AG10803 (cell line): ENCODE data around the gene C10orf90.
A peak's percentile ranks its signal among the peaks of the same experiment; 100 is the strongest.

Experiments
- DNase-seq: peaks from one replicate; pipeline ENCODE4 v3.0.0; 2010; ENCODE audit warnings: low read depth
- H3K4me3 ChIP-seq: 2 replicates; pipeline ENCODE4 v1.5.1; 2011; ENCODE audit warnings: mild to moderate bottlenecking, low read length, control low read depth
- TF ChIP-seq, protein P1 (sequence below): conservative IDR thresholded peaks from 2 replicates; pipeline ENCODE4 v1.5.1; 2011; ENCODE audit warnings: mild to moderate bottlenecking, low read length, control low read depth, inconsistent platforms

C10orf90 gene

GRCh38 chr10:126408953-126409641 is 261.4 kb downstream of the C10orf90 start:
- H3K4me3 ChIP-seq, result no peak overlapping the region
- DNase-seq, result no peak
- TF ChIP-seq, protein P1, sequence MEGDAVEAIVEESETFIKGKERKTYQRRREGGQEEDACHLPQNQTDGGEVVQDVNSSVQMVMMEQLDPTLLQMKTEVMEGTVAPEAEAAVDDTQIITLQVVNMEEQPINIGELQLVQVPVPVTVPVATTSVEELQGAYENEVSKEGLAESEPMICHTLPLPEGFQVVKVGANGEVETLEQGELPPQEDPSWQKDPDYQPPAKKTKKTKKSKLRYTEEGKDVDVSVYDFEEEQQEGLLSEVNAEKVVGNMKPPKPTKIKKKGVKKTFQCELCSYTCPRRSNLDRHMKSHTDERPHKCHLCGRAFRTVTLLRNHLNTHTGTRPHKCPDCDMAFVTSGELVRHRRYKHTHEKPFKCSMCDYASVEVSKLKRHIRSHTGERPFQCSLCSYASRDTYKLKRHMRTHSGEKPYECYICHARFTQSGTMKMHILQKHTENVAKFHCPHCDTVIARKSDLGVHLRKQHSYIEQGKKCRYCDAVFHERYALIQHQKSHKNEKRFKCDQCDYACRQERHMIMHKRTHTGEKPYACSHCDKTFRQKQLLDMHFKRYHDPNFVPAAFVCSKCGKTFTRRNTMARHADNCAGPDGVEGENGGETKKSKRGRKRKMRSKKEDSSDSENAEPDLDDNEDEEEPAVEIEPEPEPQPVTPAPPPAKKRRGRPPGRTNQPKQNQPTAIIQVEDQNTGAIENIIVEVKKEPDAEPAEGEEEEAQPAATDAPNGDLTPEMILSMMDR, result no peak

- DNase-seq, result peak; percentile 43
- H3K4me3 ChIP-seq, result no peak overlapping the region
- TF ChIP-seq, protein P1, result peak; percentile 16; the same call in 1 of the 2 replicates
Observed at GRCh38 chr10:126407831-126408230, 262.7 kb downstream of the C10orf90 start.

- DNase-seq, result peak; percentile 19
- H3K4me3 ChIP-seq, result no peak overlapping the region
- TF ChIP-seq, protein P1, result no peak
Observed at GRCh38 chr10:126405239-126405775, 265.2 kb downstream of the C10orf90 start.

DNA sequence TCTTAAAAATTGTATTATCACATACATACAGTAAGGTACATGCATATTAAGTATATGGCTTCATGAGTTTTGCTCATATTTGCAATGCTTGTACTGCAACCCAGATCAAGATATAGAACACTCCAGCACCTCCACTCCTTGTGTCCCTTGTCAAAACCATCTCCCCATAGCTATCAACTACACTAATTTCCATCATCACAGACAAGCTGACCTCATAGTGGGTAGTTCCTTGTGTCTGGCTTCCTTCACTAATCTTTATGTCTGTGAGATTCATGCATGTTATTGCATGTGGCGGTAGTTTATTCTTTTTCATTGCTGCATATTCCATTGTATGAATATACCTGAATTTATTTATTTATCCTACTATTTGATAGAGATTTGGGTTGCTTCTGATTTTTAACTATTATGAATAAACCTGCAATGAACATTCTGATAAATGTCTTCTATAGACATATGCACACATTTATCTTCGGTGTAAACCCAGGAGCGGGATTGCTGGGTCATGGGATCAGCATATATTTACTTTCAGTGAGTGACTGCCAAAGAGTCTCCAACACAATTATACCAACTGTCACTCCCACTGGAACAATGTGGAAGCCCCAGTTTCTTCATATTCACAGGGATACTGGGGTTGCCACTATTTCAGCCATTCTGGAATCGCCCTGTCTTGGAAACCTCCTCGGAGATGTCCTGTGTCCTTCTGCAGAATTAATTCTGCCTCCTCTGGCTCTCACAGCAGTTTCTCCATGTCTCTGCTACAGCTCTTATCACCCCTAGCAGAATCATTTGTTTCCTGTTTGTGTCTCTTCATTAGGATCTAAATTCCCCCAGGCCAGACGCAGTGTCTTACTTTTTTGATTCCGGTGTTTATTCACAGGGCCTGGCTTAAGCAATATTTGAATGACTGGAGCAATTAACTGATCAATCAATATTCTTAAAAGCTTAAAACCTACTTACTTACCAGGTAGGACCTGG is 267.5 kb downstream of the C10orf90 start:
- no peak overlapping the region for H3K4me3 ChIP-seq
- DNase-seq, result no peak
- TF ChIP-seq, protein P1, result no peak

- no peak overlapping the region for H3K4me3 ChIP-seq
- DNase-seq, result no peak
- TF ChIP-seq, protein P1, result no peak
Observed at GRCh38 chr10:126400641-126401040, 269.9 kb downstream of the C10orf90 start.

DNA sequence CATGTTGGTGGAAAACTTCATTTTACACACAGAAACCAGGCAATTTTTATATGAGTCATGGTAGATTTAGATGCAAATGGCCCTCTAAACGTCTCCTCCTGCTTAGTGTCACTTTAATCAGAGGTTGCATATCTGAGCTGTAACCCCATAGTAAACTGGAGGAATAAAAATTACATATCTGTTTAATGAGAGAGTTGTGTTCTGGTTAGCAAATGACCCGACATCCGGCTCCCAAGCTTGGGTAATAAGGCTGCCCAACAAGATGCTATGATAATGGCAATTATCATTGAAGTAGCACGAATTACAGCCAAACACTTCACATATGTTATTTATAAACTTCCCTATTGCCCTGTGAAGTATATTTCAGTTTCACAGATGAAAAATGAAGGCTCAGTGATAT is 271.6 kb downstream of the C10orf90 start:
- TF ChIP-seq, protein P1, result no peak
- no peak overlapping the region for H3K4me3 ChIP-seq
- peak; percentile 26 for DNase-seq
